Anterior cingulate cortex (tissue), 58 donors: Measurements from ENCODE around the gene ARHGAP25.

Experiments
- DNase-seq, 58 donors: peaks; one replicate each; lab custom pipeline; 2025; lab: John Stamatoyannopoulos, UW

ARHGAP25 gene

DNA sequence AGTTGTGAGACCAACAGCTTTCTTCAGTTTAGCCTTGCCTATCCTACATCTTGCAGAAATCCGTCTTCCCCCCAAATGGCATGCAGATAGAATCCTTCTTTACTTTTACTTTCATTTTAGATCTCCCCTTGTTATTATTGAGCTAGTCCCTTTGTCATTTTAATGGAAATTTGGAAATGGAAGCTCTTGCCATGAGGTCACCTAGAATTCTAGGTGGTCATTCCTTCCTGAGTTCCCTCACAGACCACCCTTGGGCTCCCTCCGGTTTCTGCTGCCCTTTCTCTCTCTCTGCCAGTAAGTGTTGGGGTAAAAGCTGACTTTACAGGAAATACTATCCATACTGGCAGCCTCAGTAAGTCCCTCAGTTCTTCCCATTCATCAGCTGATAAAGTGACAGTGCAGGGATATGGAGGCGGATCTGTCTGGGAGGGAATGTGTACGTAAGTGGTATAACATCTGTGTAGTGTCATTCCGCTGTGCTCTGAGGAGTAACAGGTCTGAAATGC is 30.2 kb downstream of the ARHGAP25 start:
- DNase-seq = no peak

GRCh38 chr2:68765739-68766375 is 31.2 kb downstream of the ARHGAP25 start:
- no peak for DNase-seq

- peak in 4 of 58 donors; percentile 12 to 42 (median 17) for DNase-seq
Measured at GRCh38 chr2:68766376-68766845, 31.8 kb downstream of the ARHGAP25 start.

DNA sequence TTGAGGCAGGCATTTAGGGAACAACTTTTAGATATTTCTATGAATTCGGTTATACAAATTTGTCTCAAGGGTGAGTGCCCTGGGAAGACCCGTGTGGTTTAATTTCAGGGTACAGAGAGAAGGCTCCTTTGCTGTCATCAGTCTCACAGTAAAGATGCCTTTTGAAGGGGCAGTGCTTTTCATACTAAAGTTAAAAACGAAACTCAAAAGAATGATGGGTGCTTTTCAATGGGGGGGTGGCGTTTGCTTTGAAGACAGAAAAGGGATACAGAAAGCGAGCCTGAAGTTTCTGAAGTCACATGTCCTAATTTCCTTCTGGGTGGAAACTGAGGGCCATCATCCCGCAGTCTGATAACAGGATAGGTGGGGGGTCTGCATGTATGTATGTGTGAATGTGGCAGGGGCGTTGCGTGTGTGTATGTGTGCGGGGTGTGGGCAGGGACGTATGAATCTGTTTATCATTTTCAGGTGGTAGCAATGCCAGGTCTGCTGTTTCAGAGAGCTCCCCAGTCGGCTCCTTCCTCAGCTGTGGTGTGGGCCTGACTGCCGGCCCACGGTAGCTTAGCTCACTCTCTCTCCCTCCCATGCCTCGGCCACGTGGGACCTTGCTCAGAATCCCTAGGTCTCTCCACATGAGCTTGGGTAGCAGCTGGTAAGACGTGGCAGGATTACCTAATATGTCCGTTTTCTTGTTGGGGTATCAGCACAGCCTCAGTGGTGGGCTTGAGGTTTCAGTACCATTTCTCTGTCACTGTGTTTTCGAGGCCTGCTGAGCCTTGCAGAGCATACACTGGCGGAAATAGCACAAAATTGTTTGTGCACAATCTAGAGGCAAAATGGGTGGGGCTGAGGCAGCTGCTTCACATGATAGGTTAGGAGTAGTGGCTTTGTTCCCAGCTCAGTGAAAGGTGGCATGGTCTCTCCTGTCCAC is 32.7 kb downstream of the ARHGAP25 start:
- DNase-seq = no peak

GRCh38 chr2:68767996-68768395 is 33.4 kb downstream of the ARHGAP25 start:
- DNase-seq = no peak

DNA sequence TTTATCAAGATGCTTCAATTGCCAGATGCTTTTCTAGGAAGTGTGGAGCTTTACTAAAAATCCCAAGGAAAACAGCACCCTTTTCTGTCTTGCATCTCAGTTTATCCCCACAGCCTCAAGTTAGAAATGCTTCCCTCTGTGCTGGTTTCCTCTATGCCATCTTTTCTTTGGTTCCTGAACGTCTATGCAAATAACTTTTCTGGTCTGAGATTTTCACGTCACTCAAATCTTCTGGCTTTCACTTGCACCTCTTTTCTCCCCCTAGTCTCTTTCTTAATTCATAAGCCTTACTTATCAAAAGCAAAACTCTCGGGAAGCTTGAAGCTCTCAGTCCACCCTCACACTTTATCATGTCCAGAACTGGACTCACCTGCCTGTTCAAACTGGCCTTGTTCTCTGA is 33.9 kb downstream of the ARHGAP25 start:
- DNase-seq = no peak

GRCh38 chr2:68768951-68769350 is 34.3 kb downstream of the ARHGAP25 start:
- no peak for DNase-seq

- DNase-seq = no peak
Measured at GRCh38 chr2:68769586-68770270, 35.1 kb downstream of the ARHGAP25 start.

DNA sequence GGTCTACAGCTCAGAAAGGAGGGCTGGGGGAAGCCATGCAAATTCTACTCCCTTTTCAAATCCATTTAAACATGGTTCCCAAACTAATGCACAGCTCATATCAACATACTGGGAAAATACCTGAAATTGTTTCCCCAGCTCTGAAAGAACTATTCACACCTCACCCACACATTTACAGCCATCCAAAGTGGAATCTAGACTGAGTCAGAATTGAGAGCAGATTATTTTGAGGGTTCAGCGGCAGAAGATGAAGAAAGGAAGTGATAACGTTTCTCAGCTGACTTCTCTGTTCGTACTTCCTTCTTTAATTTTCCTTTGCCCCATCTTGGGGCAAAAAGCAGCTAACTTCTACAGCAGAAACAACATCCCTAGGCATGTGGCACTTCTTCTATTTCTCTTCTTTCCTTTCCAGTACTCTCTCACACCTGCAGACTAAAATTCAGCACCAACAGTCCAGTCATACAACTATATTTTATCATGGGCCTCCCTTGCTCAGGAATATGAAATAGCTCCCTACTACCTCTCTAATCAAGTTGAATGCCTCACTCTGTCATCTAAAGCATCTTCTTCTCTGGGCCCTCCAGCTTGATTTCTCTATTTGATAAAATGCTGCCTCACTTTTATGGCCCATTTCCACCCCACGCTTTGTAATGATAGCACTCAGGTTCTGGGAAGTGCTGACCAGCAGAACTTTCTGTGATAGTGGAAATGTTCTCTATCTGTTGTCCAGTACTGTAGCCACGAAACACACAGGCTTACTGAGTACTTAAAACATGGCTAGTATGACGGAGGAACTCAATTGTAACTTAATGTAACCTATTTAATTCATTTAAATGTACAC is 35.9 kb downstream of the ARHGAP25 start:
- DNase-seq = peak in 2 of 58 donors; percentile 14 to 28

GRCh38 chr2:68771211-68771751 is 36.7 kb downstream of the ARHGAP25 start:
- DNase-seq = no peak

DNA sequence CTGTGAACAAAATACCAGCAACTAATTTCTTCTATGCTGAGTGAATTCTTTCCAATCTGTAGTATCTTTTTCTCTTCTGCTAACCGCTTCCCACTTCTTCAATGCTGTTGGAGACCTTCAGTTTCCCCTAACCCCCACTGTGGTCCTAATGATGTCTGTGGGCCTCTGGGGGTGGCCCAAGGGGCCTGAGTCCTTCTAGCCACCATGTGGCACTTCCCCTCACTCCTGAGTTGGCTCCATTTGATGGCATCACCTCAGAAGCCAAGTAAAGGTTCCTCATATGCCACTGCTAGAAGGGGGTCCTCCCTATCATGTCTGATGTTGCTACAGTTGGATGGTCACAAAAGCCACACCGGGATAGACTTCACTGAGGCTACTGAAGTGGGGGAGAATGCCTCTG is 37.5 kb downstream of the ARHGAP25 start:
- DNase-seq = no peak

- peak in 36 of 58 donors; percentile 7 to 67 (median 32) for DNase-seq
Measured at GRCh38 chr2:68774569-68775271, 40.1 kb downstream of the ARHGAP25 start.

- no peak for DNase-seq
Measured at GRCh38 chr2:68775272-68775842, 40.7 kb downstream of the ARHGAP25 start.

DNA sequence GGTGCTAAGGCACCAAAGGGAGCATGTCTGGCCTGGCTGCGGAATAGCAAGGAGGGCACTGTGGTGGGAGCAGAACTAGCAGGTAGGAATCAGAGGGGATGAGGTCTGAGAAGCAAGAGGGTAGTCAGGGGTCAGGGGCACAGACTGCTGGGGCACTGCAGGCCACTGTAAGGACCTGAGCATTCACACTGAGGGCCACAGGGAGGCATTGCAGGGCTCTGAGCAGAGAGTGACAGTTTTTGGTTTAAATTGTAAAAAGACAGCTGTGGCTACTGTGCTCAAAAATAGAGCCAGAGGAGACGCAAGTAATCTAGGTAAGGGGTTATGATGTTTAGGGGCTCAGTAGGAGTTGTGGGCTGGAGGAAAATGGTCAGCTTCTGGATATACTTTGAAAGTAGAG is 41.5 kb downstream of the ARHGAP25 start:
- no peak for DNase-seq

GRCh38 chr2:68779595-68779994 is 45.0 kb downstream of the ARHGAP25 start:
- no peak for DNase-seq

DNA sequence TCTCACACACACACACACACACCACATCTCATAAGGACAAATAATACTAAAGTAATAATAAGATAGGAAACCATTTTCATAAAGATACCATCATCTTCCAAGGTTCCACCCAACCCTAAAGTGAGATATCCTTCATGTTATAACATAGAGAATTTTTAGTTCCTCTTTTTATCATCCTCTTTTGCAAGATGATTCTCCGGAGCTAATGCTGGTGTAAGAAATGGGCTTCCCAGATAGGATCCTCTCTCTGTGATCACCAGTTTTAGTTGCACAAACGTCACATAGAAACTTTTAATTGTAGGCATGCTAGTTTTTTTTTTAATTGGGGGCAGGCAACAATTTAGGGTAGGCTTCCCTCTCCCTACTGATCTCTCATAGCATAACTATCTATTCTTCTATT is 49.6 kb downstream of the ARHGAP25 start:
- DNase-seq = no peak

DNA sequence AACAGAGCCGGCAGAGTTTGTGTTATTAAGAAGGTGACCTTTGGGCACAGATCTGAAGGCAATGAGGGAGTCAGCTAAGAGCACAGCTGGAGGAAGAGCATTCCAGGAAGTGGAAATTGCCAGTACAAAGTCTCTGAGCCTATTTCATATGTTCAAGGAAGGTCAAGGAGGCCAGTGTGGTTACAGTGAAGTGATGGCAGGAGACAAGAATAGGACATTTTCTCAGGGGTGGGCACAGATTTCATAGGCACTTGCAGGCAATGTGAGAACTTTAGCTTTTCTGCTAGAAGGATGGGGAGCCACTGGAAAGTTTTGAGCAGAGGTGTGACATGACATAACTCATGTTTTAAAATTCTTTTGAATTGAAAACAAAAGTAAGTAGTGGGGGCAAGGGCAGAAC is 50.3 kb downstream of the ARHGAP25 start:
- no peak for DNase-seq

DNA sequence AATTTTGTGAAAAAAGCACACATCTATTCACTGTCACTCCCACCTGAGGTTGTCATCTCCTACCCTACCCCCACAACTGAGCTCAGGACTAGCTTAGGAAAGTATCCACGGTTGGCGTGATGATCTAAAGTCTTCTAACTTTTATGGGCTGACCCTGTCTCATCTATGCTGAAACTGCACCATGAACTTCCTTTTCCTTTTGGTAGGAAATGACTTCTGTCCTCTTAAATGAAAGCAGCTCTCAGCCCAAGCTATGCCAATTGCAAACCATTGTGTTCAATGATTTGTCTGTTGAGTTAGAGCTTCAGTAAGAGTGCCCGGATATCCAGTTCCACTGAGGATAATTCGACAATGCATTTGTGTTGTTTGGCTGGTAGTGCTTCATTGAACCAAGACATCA is 52.7 kb downstream of the ARHGAP25 start:
- DNase-seq = no peak

- DNase-seq = no peak
Measured at GRCh38 chr2:68789603-68790002, 55.0 kb downstream of the ARHGAP25 start.
